ENCODE data around the gene OR10Z1. TPM values are rescaled to one million over a fixed set of nuclear protein-coding genes. Genes with fewer than 3 reads are reported as not detected.

OR10Z1 gene
- total and polyA plus RNA-seq, 2 of the 13 experiments (the other 11 are each of a cell fraction or from before 2014, with no cell fraction given) = not detected

- H4K20me1 ChIP-seq (ENCODE audit: insufficient read depth, low read length) = no peaks in the 10 kb centered on the region
- in situ Hi-C loops (cut with HindIII; ENCODE audit: extremely low pct_ligation_motif_present, low pct_unique_long_range_greater_than_20kb) = no loop called here
- no peaks in the 10 kb centered on the region for H3K79me2 ChIP-seq (ENCODE audit: insufficient read depth, low read length)
- H3K27ac ChIP-seq (ENCODE audit: extremely low read length, insufficient read depth, low read length) = no peak overlapping the region
- no peaks in the 10 kb centered on the region for H3K27me3 ChIP-seq (ENCODE audit: control insufficient read depth in 1 of 2, insufficient read depth in 2 of 2, low read length in 2 of 2)
- ChIA-PET POLR2A (no interaction called here), CTCF (ENCODE audit: low intra/inter-chr PET ratio, low total read pairs) (no interaction called here)
- H3K4me1 ChIP-seq (ENCODE audit: insufficient read depth, low read length) = no peaks in the 10 kb centered on the region
- TF ChIP-seq NR2F6 (IDR thresholded peaks at IDR 0.05) (no peak), NR2F6 (CRISPR knock-in tag; IDR thresholded peaks at IDR 0.05) (no peak), HNRNPLL (IDR thresholded peaks at IDR 0.05; ENCODE audit: low read depth, low read length, poor library complexity, severe bottlenecking) (no peak)
- peaks cover 70% of the 10 kb centered on the region for H3K9me3 ChIP-seq (ENCODE audit: low read length)
- no peaks in the 10 kb centered on the region for H3K36me3 ChIP-seq (replicated peaks in 1 of 2; ENCODE audit: control insufficient read depth in 1 of 2, insufficient read depth in 2 of 2, low read length in 2 of 2)
- no peak overlapping the region for H2AFZ ChIP-seq (ENCODE audit: low read length)
- intact Hi-C loops (cut with micrococcal nuclease; ENCODE audit: unreplicated experiment) = no loop called here
- FAIRE-seq (no peak), DNase-seq (ENCODE audit: low spot score) (no peak), ATAC-seq (no peak)
- H3K4me2 ChIP-seq (ENCODE audit: low read depth, low read length) = no peak overlapping the region
- WGBS (ENCODE audit: low lambda C conversion rate) = 11% methylated on average over 1 of the region's 1 CpG
- BruUV-seq (replicated peaks) = no TSS peak
- no peak overlapping the region for H3K4me3 ChIP-seq (replicated peaks in 1 of 3; ENCODE audit: insufficient read depth in 1 of 3, low read depth in 2 of 3, low read length in 3 of 3)
- H3K9ac ChIP-seq (ENCODE audit: insufficient read depth, low read depth, low read length) = no peak overlapping the region
These were observed 18.1 kb upstream of the OR10Z1 start for GRCh38 chr1:158586942-158587341.

- DNase-seq (ENCODE audit: low spot score) (no peak), ATAC-seq (no peak), FAIRE-seq (no peak)
- Histone ChIP-seq H3K4me2 (ENCODE audit: low read depth, low read length) (no peak overlapping the region), H4K20me1 (ENCODE audit: insufficient read depth, low read length) (no peaks in the 10 kb centered on the region), H3K9ac (ENCODE audit: insufficient read depth, low read depth, low read length) (no peak overlapping the region), H3K4me3 (replicated peaks in 1 of 3; ENCODE audit: insufficient read depth in 1 of 3, low read depth in 2 of 3, low read length in 3 of 3) (no peak overlapping the region), H3K27ac (ENCODE audit: extremely low read length, insufficient read depth, low read length) (no peak overlapping the region), H2AFZ (ENCODE audit: low read length) (no peak overlapping the region), H3K9me3 (ENCODE audit: low read length) (peaks cover 78% of the 10 kb centered on the region), H3K4me1 (ENCODE audit: insufficient read depth, low read length) (no peaks in the 10 kb centered on the region), H3K79me2 (ENCODE audit: insufficient read depth, low read length) (no peaks in the 10 kb centered on the region), H3K36me3 (replicated peaks in 1 of 2; ENCODE audit: control insufficient read depth in 1 of 2, insufficient read depth in 2 of 2, low read length in 2 of 2) (no peaks in the 10 kb centered on the region), H3K27me3 (ENCODE audit: control insufficient read depth in 1 of 2, insufficient read depth in 2 of 2, low read length in 2 of 2) (no peaks in the 10 kb centered on the region)
- 0% methylated on average over 2 of the region's 2 CpGs for WGBS (ENCODE audit: low lambda C conversion rate)
- BruUV-seq (replicated peaks) = no TSS peak
- ChIA-PET POLR2A (no interaction called here), CTCF (ENCODE audit: low intra/inter-chr PET ratio, low total read pairs) (no interaction called here)
- intact Hi-C loops (cut with micrococcal nuclease; ENCODE audit: unreplicated experiment) (no loop called here), in situ Hi-C loops (cut with HindIII; ENCODE audit: extremely low pct_ligation_motif_present, low pct_unique_long_range_greater_than_20kb) (no loop called here)
- TF ChIP-seq ZFP82 (CRISPR knock-in tag; IDR thresholded peaks at IDR 0.05; ENCODE audit: borderline replicate concordance) (no peak), TEAD2 (CRISPR knock-in tag; IDR thresholded peaks at IDR 0.05) (no peak), SMC3 (IDR thresholded peaks at IDR 0.05; ENCODE audit: low read length) (no peak), NAIF1 (CRISPR knock-in tag; IDR thresholded peaks at IDR 0.05; ENCODE audit: borderline replicate concordance) (no peak), TMF1 (CRISPR knock-in tag; IDR thresholded peaks at IDR 0.05; ENCODE audit: low read depth) (no peak), ZNF354B (CRISPR knock-in tag; IDR thresholded peaks at IDR 0.05) (no peak), SALL1 (CRISPR knock-in tag; IDR thresholded peaks at IDR 0.05) (no peak), TOE1 (CRISPR knock-in tag; IDR thresholded peaks at IDR 0.05) (no peak), U2AF2 (IDR thresholded peaks at IDR 0.05; ENCODE audit: low read depth, low read length) (no peak), NFIB (CRISPR knock-in tag; IDR thresholded peaks at IDR 0.05; ENCODE audit: borderline replicate concordance) (no peak), KDM2A (CRISPR knock-in tag; IDR thresholded peaks at IDR 0.05; ENCODE audit: borderline replicate concordance, low read depth) (no peak), SIX1 (CRISPR knock-in tag; IDR thresholded peaks at IDR 0.05; ENCODE audit: borderline replicate concordance) (no peak), ZNF598 (CRISPR knock-in tag; IDR thresholded peaks at IDR 0.05; ENCODE audit: borderline replicate concordance) (no peak), ZNF281 (CRISPR knock-in tag; IDR thresholded peaks at IDR 0.05; ENCODE audit: borderline replicate concordance) (no peak)
- TF ChIP-seq, protein P1, sequence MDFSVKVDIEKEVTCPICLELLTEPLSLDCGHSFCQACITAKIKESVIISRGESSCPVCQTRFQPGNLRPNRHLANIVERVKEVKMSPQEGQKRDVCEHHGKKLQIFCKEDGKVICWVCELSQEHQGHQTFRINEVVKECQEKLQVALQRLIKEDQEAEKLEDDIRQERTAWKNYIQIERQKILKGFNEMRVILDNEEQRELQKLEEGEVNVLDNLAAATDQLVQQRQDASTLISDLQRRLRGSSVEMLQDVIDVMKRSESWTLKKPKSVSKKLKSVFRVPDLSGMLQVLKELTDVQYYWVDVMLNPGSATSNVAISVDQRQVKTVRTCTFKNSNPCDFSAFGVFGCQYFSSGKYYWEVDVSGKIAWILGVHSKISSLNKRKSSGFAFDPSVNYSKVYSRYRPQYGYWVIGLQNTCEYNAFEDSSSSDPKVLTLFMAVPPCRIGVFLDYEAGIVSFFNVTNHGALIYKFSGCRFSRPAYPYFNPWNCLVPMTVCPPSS (IDR thresholded peaks at IDR 0.05) = no peak
These were observed 4.3 kb upstream of the OR10Z1 start for GRCh38 chr1:158600735-158601134.

All from HepG2 (cell line).